ENCODE results near the gene TNFRSF1B.

Gene TNFRSF1B

DNA sequence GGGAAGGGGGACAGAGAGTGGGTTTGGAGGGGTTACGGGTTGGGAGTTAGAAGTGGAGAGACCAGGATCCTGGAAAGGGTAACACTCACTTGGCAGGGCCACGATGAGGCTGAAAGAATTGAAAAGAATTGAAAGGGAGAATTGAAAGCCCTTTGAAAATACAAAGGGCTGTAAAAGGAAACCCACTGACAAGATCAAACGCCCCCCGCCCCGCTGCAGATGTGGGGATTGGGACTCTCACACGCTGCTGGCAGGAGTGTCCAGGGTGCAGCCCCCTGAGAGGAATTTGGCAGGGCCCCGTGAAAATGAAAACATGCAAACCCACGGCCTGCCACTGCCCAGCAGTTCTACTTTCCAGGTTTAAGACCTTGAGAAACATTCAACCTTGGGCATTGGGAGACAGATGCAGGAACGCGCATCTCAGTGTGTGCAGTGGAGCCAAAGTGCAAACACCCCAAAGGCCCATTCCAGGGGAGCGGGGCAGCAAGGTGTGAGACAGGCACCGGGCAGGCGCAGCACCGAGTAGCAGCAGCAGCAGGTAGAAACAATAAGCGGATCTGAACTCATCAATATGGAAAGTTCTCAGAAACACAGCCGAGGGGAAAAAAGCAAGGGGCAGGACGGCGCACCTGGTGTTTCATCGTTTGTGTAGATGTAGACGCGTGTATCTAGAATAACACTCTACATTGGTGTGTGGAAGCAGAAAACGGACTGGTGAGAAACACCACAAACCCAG is 8.3 kb upstream of the TNFRSF1B start:
- DNase-seq, result no peak

- DNase-seq, result no peak
Measured at GRCh38 chr1:12159816-12160215, 7.0 kb upstream of the TNFRSF1B start.

GRCh38 chr1:12161324-12161661 is 5.5 kb upstream of the TNFRSF1B start:
- no peak for DNase-seq

GRCh38 chr1:12161662-12162458 is 4.9 kb upstream of the TNFRSF1B start:
- DNase-seq, result no peak

- no peak for DNase-seq
Measured at GRCh38 chr1:12162459-12163137, 4.2 kb upstream of the TNFRSF1B start.

- no peak for DNase-seq
Measured at GRCh38 chr1:12163210-12163609, 3.6 kb upstream of the TNFRSF1B start.

DNA sequence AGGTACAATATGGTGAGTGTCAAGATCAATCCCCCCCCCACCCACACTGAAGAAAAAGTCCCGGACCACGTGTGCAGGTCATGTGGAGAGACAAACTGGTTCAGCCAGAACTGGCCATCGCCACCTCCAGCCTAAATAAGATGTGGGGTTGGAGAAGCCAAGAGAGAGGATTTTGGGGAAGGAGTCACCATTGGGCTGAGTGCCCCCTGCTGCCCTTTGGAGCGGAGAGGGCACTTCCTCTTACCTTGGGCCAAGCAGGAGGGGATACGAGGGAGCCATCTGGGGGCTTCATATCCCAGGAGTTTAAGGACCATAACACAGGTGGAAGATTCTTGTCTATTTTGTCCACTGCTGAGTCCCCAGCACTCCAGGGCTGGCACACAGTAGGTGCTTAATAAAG is 2.6 kb upstream of the TNFRSF1B start:
- DNase-seq, result no peak

DNA sequence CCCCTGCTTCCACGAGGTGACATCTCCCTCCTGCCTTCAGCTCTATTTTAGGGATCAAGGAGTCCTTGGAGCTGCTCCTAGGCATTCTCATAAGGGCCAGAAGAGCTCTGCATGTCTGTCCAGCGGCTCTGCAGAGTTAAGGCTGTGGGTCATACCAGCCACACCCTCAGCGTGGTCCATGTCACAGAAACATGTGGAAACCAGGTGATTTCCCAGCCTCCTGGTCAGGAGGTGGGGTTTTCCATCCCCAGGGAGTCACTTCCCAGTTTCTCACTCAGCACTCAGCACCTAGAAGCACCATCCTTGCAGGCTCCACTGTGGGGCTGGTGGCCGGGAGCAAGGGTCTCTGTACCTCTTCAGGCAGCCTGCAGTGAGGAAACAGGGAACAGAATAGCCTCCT is 1.4 kb upstream of the TNFRSF1B start:
- DNase-seq, result no peak

DNA sequence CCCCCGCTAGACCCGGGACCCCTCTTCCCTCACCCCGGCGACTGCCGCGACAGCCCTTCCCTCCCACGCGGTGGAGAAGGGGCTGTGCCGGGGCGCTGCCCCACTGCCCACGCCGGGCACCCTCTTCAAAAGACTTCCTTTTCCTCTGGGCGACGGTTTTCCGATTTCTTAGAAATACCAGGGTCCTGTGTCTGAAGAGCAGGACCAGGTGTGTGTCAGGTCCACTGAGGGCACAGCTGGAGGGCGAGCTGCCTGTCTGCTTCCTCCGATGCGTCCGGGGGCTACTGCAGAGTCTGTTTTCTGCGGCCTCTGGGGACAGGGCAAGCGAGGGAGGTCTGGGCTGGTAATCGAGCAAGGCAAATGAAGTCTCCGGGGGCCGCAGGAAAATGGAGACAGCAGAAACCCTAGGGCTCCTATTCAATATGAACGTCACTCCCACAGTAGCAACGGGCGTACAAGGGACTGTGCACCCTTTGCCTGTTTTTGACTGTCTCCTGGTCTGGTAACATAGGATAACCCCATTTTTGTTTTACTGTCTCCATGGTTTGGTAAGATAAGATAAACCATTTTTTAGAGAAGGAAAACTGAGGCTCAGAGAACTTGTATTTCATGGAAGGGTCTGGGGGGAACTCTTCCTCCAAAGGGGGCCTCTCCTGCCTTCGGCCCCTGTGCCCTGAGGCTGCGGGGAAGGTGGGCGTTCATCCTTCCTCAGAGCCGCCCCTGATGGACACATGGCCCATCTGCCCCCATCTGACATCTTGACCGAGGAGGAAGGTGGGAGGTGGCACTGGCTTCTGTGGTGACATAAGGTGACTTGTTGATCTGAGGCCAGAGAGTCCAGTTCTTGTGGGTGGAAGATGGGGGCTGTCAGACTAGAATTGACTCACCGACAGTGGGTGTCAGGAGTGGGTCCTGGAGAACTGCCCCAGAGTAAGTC is 970 bp downstream of the TNFRSF1B start:
- no peak for DNase-seq

GRCh38 chr1:12168451-12169160 is 1.8 kb downstream of the TNFRSF1B start:
- no peak for DNase-seq

- DNase-seq, result no peak
Measured at GRCh38 chr1:12169442-12170135, 2.8 kb downstream of the TNFRSF1B start.

GRCh38 chr1:12170263-12170671 is 3.5 kb downstream of the TNFRSF1B start:
- no peak for DNase-seq

DNA sequence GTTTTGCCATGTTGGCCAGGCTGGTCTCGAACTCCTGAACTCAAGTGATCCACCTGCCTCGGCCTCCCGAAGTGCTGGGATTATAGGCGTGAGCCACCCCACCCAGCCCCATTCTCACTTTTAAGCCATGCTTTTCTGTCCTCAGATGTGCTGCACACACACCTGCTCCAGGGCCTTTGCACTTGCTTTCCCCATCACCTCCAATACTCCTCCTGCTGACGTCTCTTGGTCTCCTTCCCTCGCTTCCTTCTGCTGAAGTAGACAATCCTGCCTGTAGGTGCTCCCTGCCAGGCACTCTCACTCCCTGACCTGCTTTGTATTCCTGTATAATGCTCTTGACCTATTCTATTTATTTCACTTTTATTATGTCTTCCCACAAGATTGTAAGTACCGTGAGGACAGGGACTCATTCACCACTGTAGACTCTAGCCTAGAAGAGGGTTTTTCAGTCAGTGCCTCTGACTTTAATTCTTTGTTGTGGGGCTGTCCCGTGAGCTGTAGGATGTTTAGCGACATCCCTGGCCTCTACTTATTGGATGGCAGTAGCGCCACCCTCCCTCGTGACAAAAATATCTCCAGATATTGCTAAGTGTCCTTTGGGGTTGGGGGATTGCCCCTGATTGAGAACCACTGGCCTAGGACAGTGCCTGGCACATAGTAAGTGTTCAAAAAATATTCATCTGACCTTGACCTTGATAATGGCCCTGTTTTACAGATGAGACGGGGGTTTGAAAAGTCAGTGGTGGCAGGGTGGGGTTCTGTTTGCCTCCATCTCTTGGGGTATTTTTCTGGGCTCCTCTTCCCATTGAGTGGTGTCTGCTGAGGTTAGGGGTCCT is 4.6 kb downstream of the TNFRSF1B start:
- DNase-seq, result no peak

DNA sequence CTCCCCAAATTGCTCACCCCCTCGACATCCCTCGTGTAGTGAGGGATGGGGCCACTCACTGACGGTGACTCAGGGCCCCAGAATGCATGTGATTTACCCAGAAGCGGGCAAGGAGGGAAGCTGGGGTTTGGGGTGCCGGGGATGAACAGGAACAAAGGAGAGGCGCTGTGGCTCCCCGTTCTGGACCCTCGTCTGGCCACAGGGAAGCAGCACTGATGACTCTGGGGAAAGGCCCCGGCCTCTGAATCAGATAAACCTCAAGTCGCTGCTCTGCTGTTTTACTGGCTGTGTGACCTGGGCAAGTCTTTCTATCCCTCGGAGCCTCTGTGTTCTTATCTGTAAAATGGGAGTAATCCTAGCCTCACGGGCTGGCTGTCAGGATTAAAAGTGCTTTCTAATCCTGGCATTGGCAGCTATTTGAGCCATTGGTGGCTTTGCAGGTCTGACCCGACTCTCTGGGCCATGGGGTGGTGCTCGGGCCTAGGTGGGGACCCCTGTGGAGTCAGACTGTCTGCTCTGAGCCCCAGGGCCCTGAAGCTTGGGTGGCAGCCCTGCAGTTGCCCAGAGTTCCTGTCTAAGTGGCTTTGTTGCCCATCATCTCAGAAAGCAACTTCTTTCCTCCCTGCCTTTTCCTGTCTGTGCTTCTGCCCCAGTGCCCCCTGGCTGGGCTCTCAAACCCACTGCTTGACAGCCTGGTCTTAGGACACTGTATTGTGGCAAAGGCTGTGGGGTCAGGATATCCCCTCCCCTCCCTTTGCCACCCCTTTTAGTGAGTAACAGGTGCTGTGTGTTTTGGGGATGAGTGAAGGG is 5.5 kb downstream of the TNFRSF1B start:
- no peak for DNase-seq

GRCh38 chr1:12173041-12173509 is 6.3 kb downstream of the TNFRSF1B start:
- no peak for DNase-seq

- no peak for DNase-seq
Measured at GRCh38 chr1:12173631-12174121, 6.9 kb downstream of the TNFRSF1B start.

GRCh38 chr1:12174924-12175810 is 8.4 kb downstream of the TNFRSF1B start:
- DNase-seq, result no peak

Measured in NCI-H446 (cell line).